OCI-M2 (cell line): Measurements from ENCODE around the gene POLRMT.
A peak's percentile ranks its signal among the peaks of the same experiment; 100 is the strongest.
"Not testable (repeated sequence)": the region's sequence is repeated elsewhere in the genome, so short reads cannot be mapped to it uniquely, and the experiment has no call there.

Experiments used
- DNase-seq: peaks from one replicate; lab custom pipeline; 2025; ENCODE audit not compliant: unreplicated experiment; lab: John Stamatoyannopoulos, UW

Gene POLRMT

GRCh38 chr19:633068-633785 lies at the start of gene POLRMT:
Gene POLRMT (minus strand): TSS chr19:633537. CDS start chr19:633512, 25 bp downstream.
- DNase-seq: peak; percentile 50

DNA sequence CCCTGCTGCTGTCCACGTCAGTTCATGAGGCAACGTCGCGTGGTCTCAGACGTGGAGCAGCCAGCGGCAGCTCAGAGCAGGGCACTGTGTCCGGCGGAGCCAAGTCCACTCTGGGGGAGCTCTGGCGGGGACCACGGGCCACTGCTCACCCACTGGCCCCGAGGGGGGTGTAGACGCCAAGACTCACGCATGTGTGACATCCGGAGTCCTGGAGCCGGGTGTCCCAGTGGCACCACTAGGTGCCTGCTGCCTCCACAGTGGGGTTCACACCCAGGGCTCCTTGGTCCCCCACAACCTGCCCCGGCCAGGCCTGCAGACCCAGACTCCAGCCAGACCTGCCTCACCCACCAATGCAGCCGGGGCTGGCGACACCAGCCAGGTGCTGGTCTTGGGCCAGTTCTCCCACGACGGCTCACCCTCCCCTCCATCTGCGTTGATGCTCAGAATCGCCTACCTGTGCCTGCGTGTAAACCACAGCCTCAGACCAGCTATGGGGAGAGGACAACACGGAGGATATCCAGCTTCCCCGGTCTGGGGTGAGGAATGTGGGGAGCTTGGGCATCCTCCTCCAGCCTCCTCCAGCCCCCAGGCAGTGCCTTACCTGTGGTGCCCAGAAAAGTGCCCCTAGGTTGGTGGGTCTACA lies 49.5 kb upstream of the POLRMT start:
- DNase-seq: no peak

- DNase-seq: no peak
These were observed 48.0 kb upstream of the POLRMT start for GRCh38 chr19:681029-682019.

- DNase-seq: peak; percentile 93
These were observed 47.1 kb upstream of the POLRMT start for GRCh38 chr19:680287-681028.

GRCh38 chr19:679418-680286 lies 46.3 kb upstream of the POLRMT start:
- no peak for DNase-seq

DNA sequence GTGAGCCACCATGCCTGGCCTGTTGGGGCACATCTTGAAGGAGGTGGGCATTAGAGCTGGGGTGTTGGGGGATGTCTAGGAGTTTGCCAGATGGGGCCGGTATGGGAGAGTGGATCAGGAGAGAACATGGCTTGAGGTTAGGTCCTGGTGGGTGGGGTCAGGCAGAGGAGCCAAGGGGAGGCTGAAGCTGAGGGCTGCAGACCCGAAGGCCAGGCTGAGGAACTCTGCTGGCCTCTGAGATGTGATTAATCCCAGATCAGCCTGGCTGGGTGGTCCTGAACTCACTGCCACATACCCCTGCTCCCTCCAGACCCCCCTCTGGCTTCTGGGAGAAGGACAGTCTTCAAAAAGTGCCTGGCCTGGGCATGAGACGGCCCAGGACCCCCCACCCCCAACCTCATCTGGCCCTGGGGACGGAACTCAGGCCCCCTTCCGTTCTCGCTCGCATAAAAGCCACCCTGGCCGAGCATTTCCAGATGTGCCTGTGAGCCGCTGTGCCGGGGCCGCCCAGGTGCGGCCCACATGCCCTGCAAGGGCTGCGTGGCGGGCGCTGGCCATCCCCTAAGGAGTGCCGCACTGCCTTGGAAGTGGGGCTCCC lies 45.6 kb upstream of the POLRMT start:
- DNase-seq: no peak

- DNase-seq: no peak
These were observed 44.5 kb upstream of the POLRMT start for GRCh38 chr19:677601-678436.

GRCh38 chr19:677201-677600 lies 43.9 kb upstream of the POLRMT start:
- no peak for DNase-seq

DNA sequence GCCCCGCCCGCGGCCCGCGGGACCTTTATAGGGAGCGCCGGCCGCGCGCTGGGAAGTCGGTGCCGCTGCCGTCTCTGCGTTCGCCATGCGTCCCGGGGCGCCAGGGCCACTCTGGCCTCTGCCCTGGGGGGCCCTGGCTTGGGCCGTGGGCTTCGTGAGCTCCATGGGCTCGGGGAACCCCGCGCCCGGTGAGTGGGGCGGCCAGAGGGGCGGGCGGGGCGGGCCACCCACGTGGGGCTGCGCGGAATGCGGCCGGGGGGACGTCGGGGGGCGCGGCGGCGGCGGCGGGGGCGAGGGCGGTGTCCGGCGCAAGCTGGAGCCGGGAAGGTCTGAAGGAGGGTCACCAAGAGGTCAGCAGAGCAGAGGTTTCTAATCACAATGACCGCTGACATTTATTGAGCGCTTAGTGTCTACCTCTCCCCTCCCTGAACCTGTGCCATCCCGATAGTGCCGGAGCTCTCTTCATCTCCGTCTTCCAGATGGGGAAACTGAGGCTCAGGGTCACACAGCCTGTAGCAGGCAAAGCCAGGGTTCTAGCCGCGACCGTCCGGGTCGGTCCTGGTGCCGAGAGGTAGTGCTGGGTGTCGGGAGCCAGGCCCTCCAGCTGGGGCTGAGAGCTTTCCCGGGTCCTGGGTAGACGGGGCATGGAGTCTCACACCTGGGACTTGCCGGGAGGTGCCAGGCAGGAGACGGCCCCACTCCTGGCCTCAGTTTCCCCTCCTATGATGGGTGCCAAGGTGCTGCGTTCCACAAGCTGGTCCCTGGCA lies 43.2 kb upstream of the POLRMT start, which contains the start of gene FSTL3:
TSS of gene FSTL3 (plus strand) at position 54 of the 767 bp plus-strand sequence. CDS start at position 86, 32 bp downstream.
- no peak for DNase-seq

- no peak for DNase-seq
These were observed 42.6 kb upstream of the POLRMT start for GRCh38 chr19:676007-676338.

- no peak for DNase-seq
These were observed 41.2 kb upstream of the POLRMT start for GRCh38 chr19:674282-675151.

DNA sequence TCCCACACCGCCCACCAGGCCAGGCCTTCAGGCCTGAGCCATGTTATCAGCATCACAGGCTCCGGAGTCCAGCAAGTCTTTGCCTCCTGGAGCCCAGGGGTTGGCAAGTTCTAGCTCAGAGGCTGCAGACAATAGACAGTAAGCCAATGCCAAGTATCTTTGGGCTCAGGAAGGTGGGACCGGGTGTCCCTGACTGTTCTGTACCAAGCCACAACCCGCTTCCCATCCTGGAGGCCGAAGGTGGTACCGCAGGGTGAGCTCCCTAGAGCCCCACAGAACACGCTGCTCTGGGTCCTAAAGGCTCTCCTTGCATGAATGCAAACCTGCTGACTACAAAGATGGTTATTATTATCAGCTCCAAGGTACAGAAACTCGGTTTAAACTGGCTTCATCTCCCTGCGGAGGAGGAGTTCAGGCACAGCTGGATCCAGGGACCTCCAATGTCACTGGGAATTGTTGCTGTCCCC lies 37.3 kb upstream of the POLRMT start:
- DNase-seq: no peak

- peak; percentile 3 for DNase-seq
These were observed 35.5 kb upstream of the POLRMT start for GRCh38 chr19:668675-669434.

DNA sequence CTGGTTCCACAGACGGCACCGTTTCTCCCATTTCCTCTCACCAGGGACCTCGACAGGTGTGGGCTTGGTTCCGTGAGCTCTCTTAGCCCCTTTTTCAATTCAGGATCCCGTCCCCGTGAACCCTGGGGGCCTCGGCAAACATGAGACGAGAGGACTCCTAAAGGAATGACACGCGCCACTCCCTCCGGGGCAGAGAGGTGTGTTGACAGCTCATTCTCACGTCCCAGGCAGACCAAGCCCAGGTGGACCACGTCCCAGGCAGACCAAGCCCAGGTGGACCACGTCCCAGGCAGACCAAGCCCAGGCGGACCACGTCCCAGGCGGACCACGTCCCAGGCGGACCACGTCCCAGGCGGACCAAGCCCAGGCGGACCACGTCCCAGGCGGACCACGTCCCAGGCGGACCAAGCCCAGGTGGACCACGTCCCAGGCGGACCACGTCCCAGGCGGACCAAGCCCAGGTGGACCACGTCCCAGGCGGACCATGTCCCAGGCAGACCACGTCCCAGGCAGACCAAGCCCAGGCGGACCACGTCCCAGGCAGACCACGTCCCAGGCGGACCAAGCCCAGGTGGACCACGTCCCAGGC lies 33.7 kb upstream of the POLRMT start:
- not testable (repeated sequence) for DNase-seq

DNA sequence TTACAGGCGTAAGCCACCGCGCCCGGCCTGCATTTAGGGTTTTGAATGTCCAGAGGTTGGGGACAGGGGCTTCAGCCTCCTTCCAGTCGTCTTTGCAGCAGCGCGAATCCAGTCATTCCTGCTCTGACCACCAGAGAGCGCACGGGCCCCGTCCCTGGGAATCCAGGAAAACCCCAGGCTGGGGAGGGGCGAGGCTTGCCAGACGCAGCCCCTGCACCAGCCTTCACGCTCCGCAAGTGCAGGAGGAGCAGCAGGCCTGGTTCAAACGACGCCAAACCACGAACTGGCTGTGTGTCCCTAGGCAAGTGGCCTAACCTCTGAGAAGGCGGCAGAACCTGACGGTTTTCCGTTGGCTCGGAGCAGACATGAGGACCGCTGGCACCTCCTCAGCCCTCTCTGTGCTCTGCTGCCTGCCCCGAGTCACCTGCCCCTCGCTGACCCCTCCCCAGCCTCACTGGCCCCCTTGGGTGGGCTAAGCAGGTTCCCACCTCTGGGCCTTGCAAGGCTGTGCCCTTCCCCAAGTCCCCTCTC lies 31.6 kb upstream of the POLRMT start:
- peak; percentile 28 for DNase-seq
